ENCODE data around the gene SUPT5H.
A peak's percentile ranks its signal among the peaks of the same experiment; 100 is the strongest.

The SUPT5H gene

GRCh38 chr19:39405261-39405957 lies 40.0 kb upstream of the SUPT5H start:
- no peak overlapping the region for H3K4me3 ChIP-seq (ENCODE audit: low read depth, low read length)
- ChIA-PET CTCF (interaction anchor here (2.4 to 4.3 kb wide), 2 partner anchors 8 to 127 kb away, joined by 7 to 49 read pairs; partner anchors contain the start of gene EID2B), POLR2A (interaction anchor here (1.9 to 3.2 kb wide), 2 partner anchors 23 to 30 kb away, joined by 6 to 26 read pairs; partner anchors contain the start of gene RPS16)
- no peak for DNase-seq (ENCODE audit: low read depth, low spot score)
- TF ChIP-seq, protein P1, sequence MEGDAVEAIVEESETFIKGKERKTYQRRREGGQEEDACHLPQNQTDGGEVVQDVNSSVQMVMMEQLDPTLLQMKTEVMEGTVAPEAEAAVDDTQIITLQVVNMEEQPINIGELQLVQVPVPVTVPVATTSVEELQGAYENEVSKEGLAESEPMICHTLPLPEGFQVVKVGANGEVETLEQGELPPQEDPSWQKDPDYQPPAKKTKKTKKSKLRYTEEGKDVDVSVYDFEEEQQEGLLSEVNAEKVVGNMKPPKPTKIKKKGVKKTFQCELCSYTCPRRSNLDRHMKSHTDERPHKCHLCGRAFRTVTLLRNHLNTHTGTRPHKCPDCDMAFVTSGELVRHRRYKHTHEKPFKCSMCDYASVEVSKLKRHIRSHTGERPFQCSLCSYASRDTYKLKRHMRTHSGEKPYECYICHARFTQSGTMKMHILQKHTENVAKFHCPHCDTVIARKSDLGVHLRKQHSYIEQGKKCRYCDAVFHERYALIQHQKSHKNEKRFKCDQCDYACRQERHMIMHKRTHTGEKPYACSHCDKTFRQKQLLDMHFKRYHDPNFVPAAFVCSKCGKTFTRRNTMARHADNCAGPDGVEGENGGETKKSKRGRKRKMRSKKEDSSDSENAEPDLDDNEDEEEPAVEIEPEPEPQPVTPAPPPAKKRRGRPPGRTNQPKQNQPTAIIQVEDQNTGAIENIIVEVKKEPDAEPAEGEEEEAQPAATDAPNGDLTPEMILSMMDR (IDR thresholded peaks at IDR 0.05; ENCODE audit: insufficient read depth, low read length, missing control alignments): no peak

GRCh38 chr19:39405958-39406655 lies 39.3 kb upstream of the SUPT5H start:
- no peak for DNase-seq (ENCODE audit: low read depth, low spot score)
- peak overlapping the region; percentile 56 for H3K4me3 ChIP-seq (ENCODE audit: low read depth, low read length)
- TF ChIP-seq, protein P1 (IDR thresholded peaks at IDR 0.05; ENCODE audit: insufficient read depth, low read length, missing control alignments): no peak
- CTCF ChIA-PET: interaction anchor here (2.4 to 4.3 kb wide), 2 partner anchors 9 to 127 kb away, joined by 7 to 49 read pairs; partner anchors contain the start of gene EID2B
- POLR2A ChIA-PET: interaction anchor here (0.6 to 3.2 kb wide), 7 partner anchors 8 to 64 kb away, joined by 3 to 26 read pairs (median 6); partner anchors contain the start of genes MED29, PAF1, RPS16 and SAMD4B

- POLR2A ChIA-PET: interaction anchor here (0.6 to 3.2 kb wide), 8 partner anchors 9 to 65 kb away, joined by 3 to 26 read pairs (median 5); partner anchors contain the start of genes MED29, PAF1, RPS16 and SAMD4B
- CTCF ChIA-PET: interaction anchor here (2.4 to 4.3 kb wide), 2 partner anchors 10 to 126 kb away, joined by 7 to 49 read pairs; partner anchors contain the start of gene EID2B
- TF ChIP-seq, protein P1 (IDR thresholded peaks at IDR 0.05; ENCODE audit: insufficient read depth, low read length, missing control alignments): peak; percentile 0
- DNase-seq (ENCODE audit: low read depth, low spot score): no peak
- peak within 1 kb of the TSS; percentile 83 for H3K4me3 ChIP-seq (ENCODE audit: low read depth, low read length)
These were observed 38.5 kb upstream of the SUPT5H start, which contains the start of gene ZFP36 for GRCh38 chr19:39406656-39407409. TSS of gene ZFP36 (plus strand) at chr19:39406847. CDS start at chr19:39406905, 58 bp downstream.

DNA sequence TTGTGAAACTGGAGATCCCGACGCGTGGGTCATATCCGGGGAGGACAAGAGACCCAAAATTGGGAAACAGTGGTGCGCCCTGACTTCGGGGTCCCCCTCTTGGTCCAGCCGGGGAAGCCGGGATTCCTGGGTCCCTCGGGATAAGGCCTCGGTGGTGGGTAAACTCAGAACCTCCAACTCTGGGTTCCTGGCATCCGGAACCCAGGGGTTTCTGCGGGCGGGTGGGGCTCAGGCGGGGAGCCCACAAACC lies 38.0 kb upstream of the SUPT5H start:
- peak overlapping the region; percentile 83 for H3K4me3 ChIP-seq (ENCODE audit: low read depth, low read length)
- TF ChIP-seq, protein P1 (IDR thresholded peaks at IDR 0.05; ENCODE audit: insufficient read depth, low read length, missing control alignments): no peak
- POLR2A ChIA-PET: interaction anchor here (0.6 to 3.1 kb wide), 5 partner anchors 9 to 28 kb away, joined by 3 to 24 read pairs (median 6); partner anchors contain the start of genes MED29, PAF1 and RPS16
- DNase-seq (ENCODE audit: low read depth, low spot score): no peak
- CTCF ChIA-PET: interaction anchor here (0.8 to 4.3 kb wide), 3 partner anchors 10 to 34 kb away, joined by 3 to 49 read pairs (median 4); no protein-coding TSS in a partner anchor

DNA sequence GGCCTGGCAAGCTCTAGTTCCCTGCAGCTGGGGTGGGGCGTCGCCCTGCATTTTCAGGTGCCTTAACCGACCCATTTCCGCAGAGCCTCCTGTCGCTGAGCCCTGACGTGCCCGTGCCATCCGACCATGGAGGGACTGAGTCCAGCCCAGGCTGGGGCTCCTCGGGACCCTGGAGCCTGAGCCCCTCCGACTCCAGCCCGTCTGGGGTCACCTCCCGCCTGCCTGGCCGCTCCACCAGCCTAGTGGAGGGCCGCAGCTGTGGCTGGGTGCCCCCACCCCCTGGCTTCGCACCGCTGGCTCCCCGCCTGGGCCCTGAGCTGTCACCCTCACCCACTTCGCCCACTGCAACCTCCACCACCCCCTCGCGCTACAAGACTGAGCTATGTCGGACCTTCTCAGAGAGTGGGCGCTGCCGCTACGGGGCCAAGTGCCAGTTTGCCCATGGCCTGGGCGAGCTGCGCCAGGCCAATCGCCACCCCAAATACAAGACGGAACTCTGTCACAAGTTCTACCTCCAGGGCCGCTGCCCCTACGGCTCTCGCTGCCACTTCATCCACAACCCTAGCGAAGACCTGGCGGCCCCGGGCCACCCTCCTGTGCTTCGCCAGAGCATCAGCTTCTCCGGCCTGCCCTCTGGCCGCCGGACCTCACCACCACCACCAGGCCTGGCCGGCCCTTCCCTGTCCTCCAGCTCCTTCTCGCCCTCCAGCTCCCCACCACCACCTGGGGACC lies 37.6 kb upstream of the SUPT5H start:
- TF ChIP-seq, protein P1 (IDR thresholded peaks at IDR 0.05; ENCODE audit: insufficient read depth, low read length, missing control alignments): no peak
- no peak for DNase-seq (ENCODE audit: low read depth, low spot score)
- peak overlapping the region; percentile 83 for H3K4me3 ChIP-seq (ENCODE audit: low read depth, low read length)
- CTCF ChIA-PET: interaction anchor here (0.8 to 4.3 kb wide), 3 partner anchors 11 to 33 kb away, joined by 3 to 49 read pairs (median 4); no protein-coding TSS in a partner anchor
- POLR2A ChIA-PET: interaction anchor here (0.6 to 3.1 kb wide), 6 partner anchors 10 to 112 kb away, joined by 3 to 24 read pairs (median 4); partner anchors contain the start of gene RPS16

All from AG04449 (cell line).